Astrocyte (in vitro differentiated cells and primary cell): ENCODE measurements around the gene GNRHR.

Experiments
- CTCF ChIP-seq: IDR thresholded peaks from 2 replicates; pipeline ENCODE4 v1.5.1; 2011; ENCODE audit warnings: low read depth, mild to moderate bottlenecking, inconsistent platforms, low read length, moderate library complexity; ENCODE audit not compliant: insufficient read depth
- EZH2 ChIP-seq: IDR thresholded peaks from 2 replicates; pipeline ENCODE4 v1.6.1; 2012; ENCODE audit warnings: mild to moderate bottlenecking, low read length, inconsistent platforms; ENCODE audit not compliant: insufficient read depth

DNA sequence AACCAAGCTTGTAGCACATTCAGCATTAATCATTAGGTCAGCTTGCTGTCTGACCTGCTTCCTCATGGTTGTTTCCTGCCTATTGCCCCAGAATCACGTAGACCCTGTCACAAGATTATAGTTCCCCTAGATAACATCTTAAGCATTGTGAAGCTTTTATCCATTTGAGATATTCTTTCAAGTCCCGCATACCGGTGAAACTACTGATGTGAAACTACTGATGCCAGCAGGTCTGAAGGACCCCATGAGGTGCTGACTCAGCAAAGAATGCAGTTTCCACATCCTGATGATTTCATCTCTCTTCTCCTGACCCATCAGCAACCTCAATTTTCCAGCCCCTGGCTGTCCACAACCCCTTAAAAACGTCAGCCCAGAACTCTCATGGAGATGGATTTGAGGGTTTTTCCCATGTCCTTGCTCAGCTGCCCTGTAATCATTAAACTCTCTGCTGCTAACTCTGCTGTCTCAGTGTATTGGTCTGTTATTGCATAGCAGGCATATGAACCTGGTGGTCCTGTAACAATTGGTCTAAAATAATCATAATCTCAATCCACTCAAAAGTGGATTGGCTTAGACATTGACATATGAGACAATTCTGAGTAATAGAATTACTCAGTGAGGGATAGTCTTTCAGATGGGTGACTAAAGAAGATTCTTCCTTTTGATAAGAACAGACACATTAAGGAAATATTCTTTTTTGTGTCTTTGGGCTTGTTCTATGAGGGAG is 26.9 kb downstream of the GNRHR start:
- TF ChIP-seq CTCF (no peak), EZH2 (no peak)
